GM19351 (cell line): Measurements from ENCODE around the gene PCDHB15.
"Not testable (repeated sequence)": the region's sequence is repeated elsewhere in the genome, so short reads cannot be mapped to it uniquely, and the experiment has no call there.

ENCODE experiments used
- ATAC-seq: cut with Tn5 transposase; IDR thresholded peaks from one replicate; pipeline ENCODE4 v1.9.1; 2021; ENCODE audit warnings: mild to moderate bottlenecking, moderate library complexity; ENCODE audit not compliant: unreplicated experiment

The PCDHB15 gene

GRCh38 chr5:141247434-141247833 is 2.2 kb downstream of the PCDHB15 start:
- not testable (repeated sequence) for ATAC-seq

GRCh38 chr5:141250576-141250975 is 5.4 kb downstream of the PCDHB15 start:
- ATAC-seq = no peak

GRCh38 chr5:141258464-141258863 is 13.3 kb downstream of the PCDHB15 start:
- no peak for ATAC-seq

- no peak for ATAC-seq
Observed at GRCh38 chr5:141258948-141259347, 13.8 kb downstream of the PCDHB15 start.

GRCh38 chr5:141260458-141261237 is 15.5 kb downstream of the PCDHB15 start:
- no peak for ATAC-seq

- ATAC-seq = no peak
Observed at GRCh38 chr5:141261238-141261546, 16.0 kb downstream of the PCDHB15 start.

GRCh38 chr5:141269195-141269594 is 24.0 kb downstream of the PCDHB15 start:
- no peak for ATAC-seq

GRCh38 chr5:141272906-141273305 is 27.7 kb downstream of the PCDHB15 start:
- no peak for ATAC-seq

- ATAC-seq = no peak
Observed at GRCh38 chr5:141298376-141298775, 53.2 kb downstream of the PCDHB15 start.
